HepG2 (cell line): ENCODE data around the gene PTPRE. TPM values are rescaled to one million over a fixed set of nuclear protein-coding genes. Genes with fewer than 3 reads are reported as not detected.

Experiments used
- ATAC-seq: fragments of 200-7000 bp; cut with Tn5 transposase; 3 replicates; pipeline ENCODE4 v1.9.1; 2020; ENCODE audit warnings: mild to moderate bottlenecking, moderate library complexity
- BruUV-seq: library from RNA; stranded (reverse); fragments of 400-500 nt; replicated peaks from 2 replicates; lab custom pipeline; 2021; lab: Mats Ljungman, UMichigan
- CTCF ChIA-PET: fragments of 300-600 bp; formaldehyde crosslinking; extraction: SDS; loops from one replicate; lab custom pipeline; 2021; ENCODE audit warnings: low total read pairs, inconsistent platforms, low intra/inter-chr PET ratio; lab: Yijun Ruan, JAX
- POLR2A ChIA-PET: fragments of 350-600 bp; sonication (Branson Sonifier 250); formaldehyde crosslinking; loops from one replicate; lab custom pipeline; 2020; ENCODE audit warnings: antibody characterized with exemption, inconsistent platforms; lab: Yijun Ruan, JAX
- DNase-seq: peaks from one replicate; pipeline ENCODE4 v3.0.0-alpha.2; 2015; ENCODE audit warnings: low spot score
- FAIRE-seq: peaks from 3 replicates; lab custom pipeline; 2011; peaks lifted over from hg19 to GRCh38; lab: Jason Lieb, UNC
- H2AFZ ChIP-seq: one replicate; pipeline ENCODE4 v1.6.1; 2011; ENCODE audit warnings: low read length, inconsistent platforms
- H3K27ac ChIP-seq: fragments of 300-600 bp; 3 replicates; pipeline ENCODE4 v1.8.0; 2011; ENCODE audit warnings: mixed run types, mild to moderate bottlenecking, mixed read lengths, low read length, inconsistent platforms; ENCODE audit not compliant: insufficient read depth; ENCODE audit errors: extremely low read length
- H3K27me3 ChIP-seq, 2 experiments: fragments of 200-600 bp in 1 of 2; 2 replicates in 1 of 2; 3 replicates in 1 of 2; pipeline versions ENCODE4 v1.6.0 to v1.8.0; 2011; ENCODE audit warnings: low read length in 2 of 2, mild to moderate bottlenecking in 2 of 2, moderate library complexity in 2 of 2, inconsistent platforms in 1 of 2; ENCODE audit not compliant: insufficient read depth in 2 of 2, control insufficient read depth in 1 of 2
- H3K36me3 ChIP-seq, 2 experiments: fragments of 200-600 bp in 1 of 2; replicated peaks in 1 of 2; 2 replicates in 1 of 2; 3 replicates in 1 of 2; pipeline versions ENCODE4 v1.5.1 to v1.8.0; 2011; ENCODE audit warnings: low read length in 2 of 2, inconsistent platforms in 1 of 2; ENCODE audit not compliant: insufficient read depth in 2 of 2, control insufficient read depth in 1 of 2
- H3K4me1 ChIP-seq: 2 replicates; pipeline ENCODE4 v1.5.1; 2012; ENCODE audit warnings: low read length, inconsistent platforms; ENCODE audit not compliant: insufficient read depth
- H3K4me2 ChIP-seq: 2 replicates; pipeline ENCODE4 v1.6.0; 2011; ENCODE audit warnings: low read depth, low read length, inconsistent platforms
- H3K4me3 ChIP-seq, 3 experiments: fragments of 200-600 bp in 1 of 3; sonication (generic), shearing (Covaris generic) in 1 of 3; replicated peaks in 1 of 3; 2 replicates each; pipeline ENCODE4 v1.5.1; 2011 to 2016; ENCODE audit warnings: low read length in 3 of 3, inconsistent platforms in 2 of 3, low read depth in 2 of 3, mild to moderate bottlenecking in 2 of 3, control low read depth in 1 of 3, mixed read lengths in 1 of 3; ENCODE audit not compliant: insufficient read depth in 1 of 3
- H3K79me2 ChIP-seq: one replicate; pipeline ENCODE4 v1.6.1; 2011; ENCODE audit warnings: low read length, inconsistent platforms; ENCODE audit not compliant: insufficient read depth
- H3K9ac ChIP-seq: 2 replicates; pipeline ENCODE4 v1.6.0; 2011; ENCODE audit warnings: mild to moderate bottlenecking, low read depth, low read length, inconsistent platforms; ENCODE audit not compliant: insufficient read depth
- H3K9me3 ChIP-seq: 2 replicates; pipeline ENCODE4 v1.5.1; 2012; ENCODE audit warnings: mild to moderate bottlenecking, low read length
- H4K20me1 ChIP-seq: 2 replicates; pipeline ENCODE4 v1.6.0; 2011; ENCODE audit warnings: inconsistent platforms, mild to moderate bottlenecking, low read length, moderate library complexity; ENCODE audit not compliant: insufficient read depth
- EHMT2 ChIP-seq: fragments of 200-600 bp; sonication (generic); IDR thresholded peaks from 2 replicates; pipeline ENCODE4 v1.7.0; 2017; ENCODE audit warnings: antibody characterized with exemption, low read depth, low read length, borderline replicate concordance
- ESRRA ChIP-seq: sonication (generic); formaldehyde crosslinking; IDR thresholded peaks from 2 replicates; pipeline ENCODE4 v1.5.1; 2020; ENCODE audit warnings: mild to moderate bottlenecking, low read depth, missing genetic modification reagents
- IKZF4 ChIP-seq: sonication (generic); formaldehyde crosslinking; IDR thresholded peaks from 2 replicates; pipeline ENCODE4 v1.5.1; 2020; ENCODE audit warnings: borderline replicate concordance, mild to moderate bottlenecking, low read depth, missing genetic modification reagents; ENCODE audit errors: not compliant biosample characterization
- RARG ChIP-seq: sonication (generic); formaldehyde crosslinking; IDR thresholded peaks from 2 replicates; pipeline ENCODE4 v1.4.0; 2020; ENCODE audit warnings: low read depth, mild to moderate bottlenecking, missing genetic modification reagents
- ZBTB20 ChIP-seq: sonication (generic); formaldehyde crosslinking; IDR thresholded peaks from 2 replicates; pipeline ENCODE4 v1.8.1; 2023; ENCODE audit warnings: missing genetic modification reagents, low read depth, mild to moderate bottlenecking, borderline replicate concordance
- ZBTB4 ChIP-seq: sonication (generic); formaldehyde crosslinking; IDR thresholded peaks from 2 replicates; pipeline ENCODE4 v1.4.0; 2020; ENCODE audit warnings: missing genetic modification reagents, mild to moderate bottlenecking, borderline replicate concordance
- ZNF224 ChIP-seq: sonication (generic); formaldehyde crosslinking; IDR thresholded peaks from 2 replicates; pipeline ENCODE4 v1.5.0; 2020; ENCODE audit warnings: mild to moderate bottlenecking, missing genetic modification reagents
- ZNF569 ChIP-seq: sonication (generic); formaldehyde crosslinking; IDR thresholded peaks from 2 replicates; pipeline ENCODE4 v1.5.0; 2020; ENCODE audit warnings: mild to moderate bottlenecking, missing genetic modification reagents, moderate library complexity, borderline replicate concordance
- ZNF678 ChIP-seq: sonication (generic); formaldehyde crosslinking; IDR thresholded peaks from 2 replicates; pipeline ENCODE4 v1.4.0; 2020; ENCODE audit warnings: mild to moderate bottlenecking, missing genetic modification reagents
- ZSCAN20 ChIP-seq: sonication (generic); formaldehyde crosslinking; IDR thresholded peaks from 2 replicates; pipeline ENCODE4 v1.4.0; 2020; ENCODE audit warnings: missing genetic modification reagents, mild to moderate bottlenecking, borderline replicate concordance
- WGBS: methylation state at CpG from one replicate; pipeline ENCODE4 v1.1.6; 2017; ENCODE audit warnings: low lambda C conversion rate; 5-methylcytosine and 5-hydroxymethylcytosine counted together
- in situ Hi-C: cut with HindIII; loops from 2 replicates; pipeline ENCODE4 v1.10.0; 2017; ENCODE audit warnings: low pct_unique_long_range_greater_than_20kb; ENCODE audit not compliant: extremely low pct_ligation_motif_present
- intact Hi-C: fragments of 100-400 bp; cut with micrococcal nuclease; formaldehyde crosslinking; loops from one replicate; pipeline ENCODE4 v1.10.0; 2022; ENCODE audit not compliant: unreplicated experiment
- polyA plus RNA-seq, 8 experiments: library from polyadenylated mRNA; depleted of rRNA in 3 of 8; stranded (reverse) in 7 of 8; unstranded in 1 of 8; fragments of >200 nt; fragmentation: Illumina TruSeq in 4 of 8; extraction: Trizol in 4 of 8; gene quantifications; 2 replicates each; pipeline versions ENCODE4 v1.2.1 to v1.2.3, GENCODE V29; 2011 to 2016; ENCODE audit warnings: low read depth in 4 of 8, missing spikeins in 1 of 8, mixed read lengths in 1 of 8; ENCODE audit not compliant: insufficient read depth in 1 of 8
- total RNA-seq, 5 experiments: library from RNA; depleted of rRNA; stranded (reverse); fragments of >200 nt; fragmentation: Illumina TruSeq; extraction: Trizol; gene quantifications; 2 replicates each; pipeline ENCODE4 v1.2.3, GENCODE V29; 2016; ENCODE audit warnings: low read depth in 1 of 5
- TF ChIP-seq, protein P1 (sequence below): sonication (generic); formaldehyde crosslinking; IDR thresholded peaks from 2 replicates; pipeline ENCODE4 v1.4.0; 2020; ENCODE audit warnings: missing genetic modification reagents
- TF ChIP-seq, protein P2 (sequence below): sonication (generic); formaldehyde crosslinking; IDR thresholded peaks from 2 replicates; pipeline ENCODE4 v1.9.0; 2022; ENCODE audit warnings: missing genetic modification reagents, mild to moderate bottlenecking, borderline replicate concordance

The PTPRE gene
- total and polyA plus RNA-seq, 2 of the 13 experiments (the other 11 are each of a cell fraction or from before 2014, with no cell fraction given) = 0.01 to 0.02 TPM

DNA sequence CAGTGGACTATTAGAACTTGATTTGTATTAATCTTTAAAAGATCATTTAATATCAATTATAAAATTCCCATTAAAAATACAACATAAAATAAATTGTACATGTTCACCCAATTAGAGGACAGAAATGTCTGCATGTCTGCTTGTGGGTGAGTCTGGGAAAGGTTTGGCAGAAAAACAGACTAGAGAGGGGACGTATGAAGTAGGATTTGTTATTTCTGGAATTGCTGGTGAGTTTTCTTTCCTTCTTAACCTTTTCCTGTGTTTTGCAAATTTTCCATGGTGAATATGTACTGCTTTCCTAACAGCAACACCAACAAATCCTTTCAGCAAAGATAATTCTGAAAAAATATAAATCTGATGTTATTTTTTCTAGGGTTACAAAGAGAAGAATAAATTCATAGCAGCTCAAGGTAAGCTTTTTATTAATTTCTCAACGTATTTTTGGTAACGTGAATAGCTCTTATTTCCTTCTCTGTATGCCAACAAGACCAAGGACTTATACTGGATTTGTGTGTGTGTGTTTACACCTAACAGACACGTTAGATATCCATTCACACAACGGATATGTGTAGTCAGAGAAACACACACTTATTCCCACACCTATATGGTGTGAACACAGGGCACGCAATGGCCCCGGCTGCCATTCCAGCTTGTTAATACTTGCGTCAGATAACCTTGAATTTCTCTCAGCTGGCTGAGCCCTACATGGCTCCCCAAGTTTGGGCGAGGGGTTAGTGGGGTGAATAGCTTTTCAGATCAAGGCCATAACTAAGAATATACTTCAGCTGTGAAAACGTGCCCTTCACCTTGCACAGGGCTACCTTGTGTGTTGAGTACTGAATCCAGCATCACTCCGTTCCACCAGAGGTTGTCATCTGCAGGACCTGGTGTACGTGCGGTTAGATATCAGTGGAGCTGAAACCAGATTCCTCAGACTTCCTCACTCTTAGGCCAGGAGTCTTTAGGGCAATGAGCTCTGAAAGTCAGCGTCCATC is 154.7 kb downstream of the PTPRE start:
- no peak for DNase-seq
- in situ Hi-C loops = loop anchor here (10.0 kb wide), 1 partner anchor 347 kb away; no protein-coding TSS in a partner anchor
- CTCF ChIA-PET = no interaction called here

More for the DNA sequence above, 154.7 kb downstream of the PTPRE start:
- H3K79me2 ChIP-seq = no peaks in the 10 kb centered on the region
- intact Hi-C loops = no loop called here
- no peaks in the 10 kb centered on the region for H4K20me1 ChIP-seq
- POLR2A ChIA-PET = no interaction called here
- no peak overlapping the region for H3K4me2 ChIP-seq
- no peak overlapping the region for H3K4me3 ChIP-seq
- no peak for FAIRE-seq
- no peak overlapping the region for H3K27ac ChIP-seq
- TF ChIP-seq ZBTB20 = no peak
- TF ChIP-seq ZBTB4 = no peak
- TF ChIP-seq ESRRA (CRISPR knock-in tag) = no peak
- no peak for TF ChIP-seq RARG (CRISPR knock-in tag)
- no peak for TF ChIP-seq EHMT2
- TF ChIP-seq, protein P1, sequence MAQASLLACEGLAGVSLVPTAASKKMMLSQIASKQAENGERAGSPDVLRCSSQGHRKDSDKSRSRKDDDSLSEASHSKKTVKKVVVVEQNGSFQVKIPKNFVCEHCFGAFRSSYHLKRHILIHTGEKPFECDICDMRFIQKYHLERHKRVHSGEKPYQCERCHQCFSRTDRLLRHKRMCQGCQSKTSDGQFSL = no peak
- TF ChIP-seq ZNF569 = no peak
- no peak for TF ChIP-seq ZNF678 (CRISPR knock-in tag)
- TF ChIP-seq ZNF224 (CRISPR knock-in tag) = no peak
- TF ChIP-seq, protein P2, sequence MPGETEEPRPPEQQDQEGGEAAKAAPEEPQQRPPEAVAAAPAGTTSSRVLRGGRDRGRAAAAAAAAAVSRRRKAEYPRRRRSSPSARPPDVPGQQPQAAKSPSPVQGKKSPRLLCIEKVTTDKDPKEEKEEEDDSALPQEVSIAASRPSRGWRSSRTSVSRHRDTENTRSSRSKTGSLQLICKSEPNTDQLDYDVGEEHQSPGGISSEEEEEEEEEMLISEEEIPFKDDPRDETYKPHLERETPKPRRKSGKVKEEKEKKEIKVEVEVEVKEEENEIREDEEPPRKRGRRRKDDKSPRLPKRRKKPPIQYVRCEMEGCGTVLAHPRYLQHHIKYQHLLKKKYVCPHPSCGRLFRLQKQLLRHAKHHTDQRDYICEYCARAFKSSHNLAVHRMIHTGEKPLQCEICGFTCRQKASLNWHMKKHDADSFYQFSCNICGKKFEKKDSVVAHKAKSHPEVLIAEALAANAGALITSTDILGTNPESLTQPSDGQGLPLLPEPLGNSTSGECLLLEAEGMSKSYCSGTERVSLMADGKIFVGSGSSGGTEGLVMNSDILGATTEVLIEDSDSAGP (CRISPR knock-in tag) = no peak
- TF ChIP-seq ZSCAN20 (CRISPR knock-in tag) = no peak
- no peak for TF ChIP-seq IKZF4 (CRISPR knock-in tag)
- WGBS = 20% methylated on average over 11 of the region's 14 CpGs
- no TSS peak for BruUV-seq
- no peak overlapping the region for H3K9ac ChIP-seq
- H3K4me1 ChIP-seq = no peaks in the 10 kb centered on the region
- no peaks in the 10 kb centered on the region for H3K36me3 ChIP-seq
- no peaks in the 10 kb centered on the region for H3K9me3 ChIP-seq
- H2AFZ ChIP-seq = no peak overlapping the region
- peaks cover 3 to 45% of the 10 kb centered on the region in 2 experiments; a peak in 3 of 5 replicates for H3K27me3 ChIP-seq
- no peak for ATAC-seq
